Hepatocyte (in vitro differentiated cells): ENCODE data around the gene B3GALNT2.

Source experiments
- CTCF ChIP-seq: fragments of 200-600 bp; sonication (generic); IDR thresholded peaks from 2 replicates; pipeline ENCODE4 v1.5.1; 2016; ENCODE audit warnings: antibody characterized with exemption, mild to moderate bottlenecking; ENCODE audit not compliant: poor library complexity
- EZH2 ChIP-seq: fragments of 200-600 bp; sonication (generic); IDR thresholded peaks from 2 replicates; pipeline ENCODE4 v1.6.1; 2016; ENCODE audit warnings: antibody characterized with exemption, mild to moderate bottlenecking, borderline replicate concordance
- EZH2phosphoT487 ChIP-seq: fragments of 200-600 bp; sonication (generic); IDR thresholded peaks from one replicate; pipeline ENCODE4 v1.6.1; 2018; ENCODE audit warnings: antibody characterized with exemption, mild to moderate bottlenecking, low read depth, moderate library complexity; ENCODE audit not compliant: unreplicated experiment, severe bottlenecking

- no peak for TF ChIP-seq CTCF
- no peak for TF ChIP-seq EZH2
- no peak for TF ChIP-seq EZH2phosphoT487
Observed at GRCh38 chr1:235532360-235532759, 28.1 kb upstream of the B3GALNT2 start.
